Measurements from ENCODE around the gene ATP8B4.

Gene ATP8B4

DNA sequence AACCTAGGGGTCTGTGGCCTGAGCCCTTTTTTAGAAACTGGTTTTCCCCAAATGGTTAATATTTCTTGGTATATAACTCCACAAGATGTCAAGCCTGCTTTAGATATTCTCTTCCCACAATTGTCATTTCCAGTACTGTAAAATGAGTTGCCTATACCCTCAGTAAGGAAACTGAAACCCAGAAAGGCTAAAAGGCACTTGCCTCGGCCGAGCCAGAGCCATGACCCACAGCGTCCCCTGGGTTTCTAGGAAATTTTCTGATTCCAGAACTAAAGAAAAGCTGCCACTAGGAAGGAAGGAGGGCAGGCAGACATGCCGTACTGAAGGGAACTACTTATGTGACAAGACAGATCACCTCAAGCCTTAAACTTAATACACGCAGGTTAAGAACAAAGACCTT is 59.1 kb downstream of the ATP8B4 start:
- no peak for DNase-seq

DNA sequence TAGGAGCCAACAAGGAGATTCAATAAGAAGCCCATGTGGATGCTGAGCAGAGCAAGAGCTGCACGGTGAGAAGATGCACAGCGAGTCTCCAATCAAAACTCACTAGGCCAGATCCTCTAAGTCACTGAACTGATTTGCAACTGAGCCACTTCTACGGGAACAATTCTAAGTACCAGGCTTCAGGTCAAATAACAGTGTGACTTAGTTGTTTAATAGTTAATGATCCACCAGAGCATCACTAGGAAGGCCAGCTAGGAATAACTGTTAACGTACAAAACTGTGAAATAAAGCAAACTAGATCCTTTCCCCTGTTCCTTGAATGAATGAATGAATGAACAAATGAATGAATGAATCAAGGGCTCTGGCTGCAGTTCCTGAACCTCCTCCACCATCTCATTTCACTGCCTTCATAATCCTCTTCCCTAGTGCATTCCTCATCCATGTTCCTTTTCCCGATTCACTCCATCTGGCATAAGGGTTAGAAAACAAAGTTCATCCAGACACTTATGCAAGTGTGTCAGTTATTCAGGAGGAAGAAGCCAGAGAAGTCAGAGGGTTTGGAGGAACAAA is 59.7 kb downstream of the ATP8B4 start:
- no peak for DNase-seq

DNA sequence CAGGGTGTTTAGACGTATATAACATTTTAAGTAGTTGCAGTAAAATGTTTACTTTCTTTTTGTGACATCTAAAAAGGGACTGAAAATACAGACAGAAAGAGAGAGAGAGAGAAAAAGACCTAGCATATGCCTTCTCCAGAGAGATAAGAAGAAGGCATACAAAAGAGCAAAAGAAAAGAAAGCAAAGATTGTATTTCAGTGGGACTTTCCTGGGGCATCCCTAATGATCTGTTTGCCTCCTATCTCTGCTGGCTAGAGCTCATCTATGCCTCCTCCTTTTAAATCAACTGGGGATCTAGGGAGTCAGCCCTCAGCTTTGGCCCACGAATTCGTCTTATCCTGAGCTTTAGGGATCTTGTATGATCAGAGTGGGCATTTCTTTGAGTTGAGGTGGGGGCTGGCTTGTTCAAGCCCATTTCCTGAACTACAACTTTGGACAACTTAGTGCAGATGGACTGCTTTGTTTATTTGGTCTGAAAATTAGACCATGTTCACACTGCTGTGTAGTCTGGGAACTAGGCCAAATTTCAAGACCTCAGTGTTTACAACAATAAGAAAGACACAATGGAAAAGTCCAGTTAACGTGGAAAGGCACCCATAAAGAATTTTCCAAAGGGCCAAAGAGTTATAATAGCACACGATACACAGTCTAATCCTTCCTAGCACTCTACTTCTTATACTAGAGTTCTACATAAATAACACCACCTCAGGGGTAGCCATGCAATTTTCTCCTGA is 61.0 kb downstream of the ATP8B4 start:
- no peak for DNase-seq

DNA sequence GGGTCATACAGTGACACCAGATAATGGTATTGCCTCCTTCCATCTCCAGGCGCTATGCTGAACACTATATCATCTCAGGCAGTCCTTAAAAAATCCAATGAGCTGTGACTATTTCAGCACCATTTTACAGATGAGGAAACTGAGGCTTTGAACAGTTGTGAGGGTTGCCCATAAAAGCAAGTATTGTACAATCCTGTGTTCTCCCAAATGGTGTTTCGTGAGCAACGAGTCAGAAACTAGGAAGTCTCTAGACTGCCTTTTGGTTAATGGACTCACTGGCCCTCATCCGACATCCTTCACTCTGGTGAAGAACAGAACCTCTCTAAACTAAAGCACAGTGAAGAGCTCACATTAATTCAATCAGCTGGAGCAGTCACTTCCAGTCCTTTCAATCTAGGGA is 61.8 kb downstream of the ATP8B4 start:
- DNase-seq: no peak

DNA sequence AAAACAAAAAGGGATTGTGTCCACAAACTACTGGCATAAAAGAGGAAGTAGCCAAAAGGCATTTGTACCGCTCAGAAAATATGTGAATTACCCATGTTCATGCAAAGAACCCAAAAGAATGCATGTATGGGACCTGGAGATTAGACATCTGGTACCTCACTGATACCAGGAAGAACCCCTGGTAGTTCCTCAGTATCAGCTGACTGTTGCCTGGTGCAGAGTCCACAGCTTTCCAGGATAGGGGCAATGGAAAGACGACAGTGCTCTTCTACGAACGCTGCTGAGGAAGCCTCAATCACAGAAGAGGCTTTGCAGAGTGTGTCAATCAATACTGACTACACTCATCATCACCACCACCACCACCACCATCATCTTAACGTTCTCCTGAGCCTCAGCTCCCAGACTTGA is 63.3 kb downstream of the ATP8B4 start:
- no peak for DNase-seq

DNA sequence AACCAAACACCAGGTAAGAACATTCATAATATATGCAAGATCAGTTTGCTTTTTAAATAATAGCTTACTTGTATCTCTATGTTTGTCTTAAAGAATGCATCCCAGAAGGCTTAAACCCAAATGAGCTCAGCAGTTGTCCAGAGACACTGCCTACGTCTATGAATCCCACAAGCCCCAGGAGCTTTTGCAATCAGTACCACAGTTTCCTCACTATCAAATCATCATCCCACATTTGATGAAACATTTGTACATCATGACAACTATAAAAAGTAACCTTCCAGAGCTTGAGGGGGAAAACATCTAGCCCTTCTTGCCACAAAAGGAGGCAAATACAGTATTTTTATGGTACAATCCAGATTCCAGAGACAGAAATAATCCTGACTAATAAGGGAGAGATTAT is 63.7 kb downstream of the ATP8B4 start:
- no peak for DNase-seq

DNA sequence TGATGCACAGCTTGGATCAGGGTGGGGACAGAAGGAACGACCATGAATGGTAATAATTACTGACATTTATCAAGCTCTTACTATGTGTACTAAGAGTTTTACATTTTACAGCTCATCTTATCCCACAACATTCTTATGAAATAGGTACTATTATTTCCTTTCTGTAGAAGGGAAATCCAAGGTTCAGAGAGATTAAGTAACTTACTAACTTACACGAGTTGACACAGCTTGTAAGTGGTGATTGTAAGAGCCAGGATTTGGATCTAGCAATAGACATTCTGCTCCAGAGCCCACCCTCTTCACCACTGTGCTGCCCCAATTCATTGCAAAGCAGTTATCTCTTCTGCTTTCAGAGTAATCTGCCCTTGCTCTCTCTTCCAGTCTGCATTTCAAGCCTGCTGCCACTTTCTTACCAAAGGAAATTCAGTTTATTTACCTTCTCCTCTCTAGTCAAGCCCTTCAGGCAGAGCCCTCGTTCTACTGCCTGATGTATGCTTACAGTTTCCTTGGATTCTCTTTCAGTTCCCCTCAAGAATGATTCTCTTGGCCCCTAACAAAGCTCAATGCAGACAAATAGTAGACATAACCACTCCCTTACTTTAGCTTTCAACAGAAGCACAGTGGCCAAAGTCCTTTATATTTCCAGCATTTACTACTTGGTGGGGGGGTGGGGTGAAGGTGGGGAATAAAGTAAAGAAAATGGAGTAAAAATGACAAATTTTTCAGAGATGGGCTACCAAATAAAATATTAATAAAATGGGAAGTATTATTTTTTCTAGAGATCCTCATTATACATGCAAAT is 65.8 kb downstream of the ATP8B4 start:
- DNase-seq: no peak

DNA sequence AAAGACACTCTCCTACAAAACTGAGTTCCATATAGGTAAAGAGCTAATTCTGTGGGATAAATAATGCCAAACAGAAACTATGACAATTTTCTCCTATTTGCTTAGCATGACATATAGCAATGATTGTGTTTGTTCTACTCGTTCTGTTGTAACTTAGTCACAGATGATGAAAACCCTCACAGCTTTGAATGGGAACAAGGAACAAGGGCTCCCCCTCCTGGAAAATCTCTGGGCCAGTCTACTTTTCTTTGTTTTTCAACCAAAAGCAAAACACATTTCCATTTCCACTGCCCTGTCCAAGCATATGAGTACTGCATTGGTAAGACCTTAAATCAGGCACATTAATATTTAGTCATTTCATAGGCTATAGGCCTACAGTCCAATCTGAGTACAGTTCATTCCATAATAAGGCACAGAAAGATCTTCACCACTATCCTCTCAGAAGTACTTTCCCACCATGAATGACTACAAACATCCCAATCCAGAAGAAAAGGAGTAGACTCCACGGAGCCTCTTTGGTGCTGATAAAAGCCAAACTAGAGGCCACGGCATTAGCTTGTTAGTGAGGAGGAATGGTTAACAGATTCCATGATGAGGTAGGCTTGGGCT is 67.1 kb downstream of the ATP8B4 start:
- no peak for DNase-seq

DNA sequence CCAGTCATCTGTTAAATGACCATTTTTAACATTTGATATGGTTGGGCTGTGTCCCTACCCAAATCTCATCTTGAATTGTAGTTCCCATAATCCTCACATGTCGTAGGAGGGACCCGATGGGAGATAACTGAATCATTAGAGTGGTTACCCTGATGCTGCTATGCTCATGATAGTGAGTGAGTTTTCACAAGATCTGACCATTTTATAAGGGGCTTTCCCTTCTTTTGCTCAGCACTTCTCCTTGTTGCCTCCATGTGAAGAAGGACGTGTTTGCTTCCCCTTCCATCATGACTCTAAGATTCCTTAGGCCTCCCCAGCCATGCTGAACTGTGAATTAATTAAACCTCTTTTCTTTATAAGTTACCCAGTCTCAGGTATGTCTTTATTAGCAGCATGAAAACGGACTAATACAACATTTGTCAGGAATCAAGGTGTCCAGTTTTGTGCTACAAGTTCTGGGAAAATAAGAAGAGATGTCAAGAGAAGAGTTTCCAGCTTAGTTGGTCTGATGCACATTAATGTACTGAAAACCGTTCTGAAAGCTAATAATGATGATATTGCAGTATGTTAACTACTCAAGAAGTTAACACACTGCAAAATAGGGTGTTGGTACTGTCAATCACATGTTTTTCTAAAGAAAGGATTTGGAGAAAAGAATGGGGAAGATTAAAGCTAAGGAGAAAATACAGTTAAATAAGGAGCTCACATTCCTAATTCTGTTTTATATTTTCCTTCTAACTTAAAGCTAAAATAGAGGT is 67.9 kb downstream of the ATP8B4 start:
- DNase-seq: no peak

DNA sequence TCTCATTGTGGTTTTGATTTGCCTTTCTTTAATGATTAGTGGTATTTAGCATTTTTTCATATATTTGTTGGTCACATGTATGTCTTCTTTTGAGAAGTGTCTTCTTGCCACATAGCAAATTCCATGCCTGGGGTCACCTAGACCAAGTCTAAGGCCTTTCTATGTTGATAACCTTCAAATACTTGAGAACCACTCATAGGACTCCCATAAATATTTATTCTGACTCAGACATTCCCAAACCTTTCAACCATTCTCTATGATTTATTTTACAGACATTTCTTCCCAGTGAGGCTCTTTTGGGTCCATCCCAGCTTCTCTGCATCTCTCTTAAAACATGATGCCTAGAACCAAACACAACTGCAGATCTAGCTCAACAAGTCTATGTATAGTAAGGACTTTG is 69.2 kb downstream of the ATP8B4 start:
- DNase-seq: no peak

DNA sequence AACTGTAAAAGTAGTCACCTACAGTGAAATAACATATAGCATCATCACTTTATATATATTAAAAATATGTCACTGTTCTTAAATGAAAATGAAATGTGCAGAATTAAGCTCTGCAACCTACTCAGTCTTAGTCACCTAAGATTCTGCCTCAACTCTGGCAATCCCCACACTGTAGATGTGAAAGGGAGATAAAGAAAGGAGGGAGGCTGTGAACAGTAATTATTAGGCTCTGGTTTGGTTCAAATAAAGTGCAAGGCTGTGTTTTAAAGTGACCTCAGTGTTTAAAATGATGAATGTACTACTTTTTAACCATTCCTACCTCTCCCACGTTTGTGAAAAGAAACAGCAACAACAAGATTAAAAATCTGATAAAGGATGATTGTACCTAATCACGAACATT is 72.2 kb downstream of the ATP8B4 start:
- no peak for DNase-seq

DNA sequence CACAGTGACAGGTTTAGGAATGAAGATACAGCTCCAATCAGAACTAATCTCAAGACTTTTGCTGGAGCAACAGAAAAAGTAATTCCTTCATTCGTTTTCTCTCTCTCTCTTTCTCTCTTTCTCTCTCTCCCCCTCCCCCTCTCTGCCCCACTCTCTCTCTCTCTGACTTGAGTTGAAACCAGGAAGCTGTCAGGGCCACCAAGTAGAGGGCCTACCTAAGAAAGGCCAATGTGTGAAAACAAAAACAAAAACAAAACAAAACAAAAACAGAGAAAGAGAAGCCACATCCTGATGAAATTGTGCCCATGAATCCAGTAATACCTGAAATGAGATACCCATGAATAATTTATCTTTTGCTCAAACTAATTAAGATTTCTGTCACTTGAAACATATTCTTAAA is 72.9 kb downstream of the ATP8B4 start:
- DNase-seq: no peak

DNA sequence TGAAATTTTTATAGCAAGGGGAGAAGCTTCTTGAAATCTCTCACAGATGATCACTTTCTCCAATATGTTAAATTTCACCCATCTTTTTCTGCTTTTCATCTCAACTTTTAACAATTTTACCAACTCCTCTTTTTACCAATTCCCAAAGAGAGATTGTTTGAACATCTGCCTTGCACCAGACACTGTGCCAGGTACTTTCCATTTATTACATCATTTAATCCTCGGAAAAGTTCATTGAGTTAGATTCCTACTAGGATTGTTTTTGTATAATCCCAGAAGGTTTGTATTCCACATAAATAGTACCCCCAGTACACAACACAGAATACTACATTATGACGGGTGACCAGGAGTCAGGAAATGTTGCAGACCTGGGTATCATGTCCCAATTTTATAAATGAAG is 74.1 kb downstream of the ATP8B4 start:
- no peak for DNase-seq

DNA sequence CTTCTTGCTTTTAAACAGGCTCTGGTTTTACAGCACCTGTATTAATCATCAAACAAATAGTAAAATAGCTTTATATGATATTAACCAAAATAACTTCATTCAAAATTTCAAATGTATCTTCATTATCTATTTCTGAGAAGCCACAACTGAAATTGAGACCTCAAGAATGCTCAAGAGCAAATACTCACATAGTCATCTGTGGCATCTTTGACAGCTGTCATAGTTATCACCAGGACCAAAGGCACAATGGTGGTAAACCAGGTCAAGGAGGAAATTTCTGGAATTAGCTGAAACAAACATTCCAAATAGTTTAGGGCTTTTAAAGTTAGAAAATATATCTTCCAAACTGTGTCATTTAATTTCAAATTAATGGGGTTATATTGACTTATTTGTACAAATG is 74.6 kb downstream of the ATP8B4 start:
- DNase-seq: no peak

DNA sequence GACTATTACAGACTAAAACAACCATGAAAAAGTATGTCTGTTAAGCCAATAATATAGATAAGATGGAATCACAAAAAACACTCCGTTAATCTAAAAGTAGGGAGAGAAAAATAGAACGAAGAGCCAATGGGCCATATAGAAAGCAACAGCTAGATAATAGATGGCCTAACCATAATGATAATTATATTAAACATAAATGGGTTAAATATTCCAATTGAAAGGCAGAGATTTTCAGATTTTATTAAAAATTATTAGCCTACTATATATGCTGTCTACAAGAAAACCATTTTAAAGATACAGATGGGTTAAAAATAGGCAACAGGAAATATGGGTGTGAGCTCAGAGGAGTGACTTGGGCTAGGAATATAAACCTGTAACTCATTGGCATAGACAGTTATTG is 76.3 kb downstream of the ATP8B4 start:
- DNase-seq: no peak

DNA sequence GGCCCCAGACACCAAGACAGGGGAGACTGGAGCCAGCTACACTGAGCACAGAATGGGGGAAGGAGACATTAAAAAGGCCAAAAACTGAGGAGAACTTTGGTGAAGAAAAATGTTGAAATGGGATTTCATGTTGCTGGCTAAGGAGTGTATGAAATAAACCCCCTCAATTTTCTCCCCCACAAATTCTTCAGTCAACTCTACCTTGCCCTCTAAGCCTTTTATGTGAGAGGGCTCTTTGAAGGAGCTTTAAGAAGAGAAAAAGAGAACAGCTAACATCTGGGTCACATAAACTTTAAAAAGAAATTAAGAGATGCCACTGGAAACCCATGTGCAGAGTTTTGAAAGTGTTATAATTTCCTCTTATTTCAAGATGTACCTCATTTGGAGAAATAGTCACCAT is 88.6 kb downstream of the ATP8B4 start:
- DNase-seq: no peak

DNA sequence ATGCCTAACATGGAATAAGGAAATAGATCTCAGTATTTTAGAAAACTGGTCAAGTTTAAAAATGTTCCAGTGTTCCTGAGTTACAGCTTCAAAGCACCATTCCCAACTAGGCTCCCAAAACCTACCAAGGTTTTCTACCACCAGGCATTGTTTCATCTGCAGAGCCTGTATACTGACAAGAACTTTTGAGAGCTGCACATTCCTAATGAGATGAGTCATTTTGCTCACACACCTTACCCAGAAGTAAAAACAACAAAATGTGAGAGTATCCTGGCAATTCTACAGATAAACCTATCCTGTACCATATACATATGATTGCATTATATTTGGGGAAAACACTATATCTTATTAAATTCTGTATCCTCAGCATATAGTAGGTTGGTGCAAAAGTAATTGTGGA is 90.7 kb downstream of the ATP8B4 start:
- no peak for DNase-seq

DNA sequence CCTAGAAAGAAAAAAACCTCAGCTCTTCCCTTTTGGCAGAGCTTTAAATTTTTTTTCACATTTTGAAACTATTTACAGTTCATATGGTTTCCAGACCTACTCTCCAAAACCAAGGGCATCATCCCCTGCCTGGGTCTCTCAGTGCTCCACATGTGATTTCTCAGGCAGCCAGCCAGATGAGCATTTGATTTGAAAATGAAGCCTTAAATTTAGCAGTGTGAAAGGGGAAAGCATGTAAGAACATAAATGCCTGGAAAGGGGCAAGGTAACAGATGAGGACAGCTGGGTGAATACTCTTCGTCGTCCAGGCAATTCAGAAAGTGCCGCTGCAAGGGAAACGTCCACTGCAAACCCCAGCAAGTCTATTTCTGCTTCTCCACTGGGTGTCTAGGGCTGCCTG is 94.8 kb downstream of the ATP8B4 start:
- DNase-seq: no peak

DNA sequence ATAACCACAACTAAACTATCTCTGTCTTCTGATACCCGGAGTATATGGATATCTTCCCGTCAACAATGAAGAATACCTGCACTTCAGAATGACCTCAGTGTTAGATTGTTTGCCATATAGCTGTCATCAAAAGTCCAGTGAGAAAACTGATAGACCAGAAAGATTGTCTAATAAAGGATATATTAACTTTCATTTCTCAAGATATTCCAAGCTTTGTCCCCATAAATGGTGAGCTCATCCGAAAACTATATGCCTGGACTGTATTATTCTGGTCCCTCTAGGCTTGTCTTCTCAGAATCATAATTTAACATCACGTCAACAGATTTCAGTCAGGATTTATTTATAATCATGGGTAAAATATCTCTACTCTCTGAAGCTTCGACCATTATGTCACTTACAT is 100.5 kb downstream of the ATP8B4 start:
- DNase-seq: no peak

DNA sequence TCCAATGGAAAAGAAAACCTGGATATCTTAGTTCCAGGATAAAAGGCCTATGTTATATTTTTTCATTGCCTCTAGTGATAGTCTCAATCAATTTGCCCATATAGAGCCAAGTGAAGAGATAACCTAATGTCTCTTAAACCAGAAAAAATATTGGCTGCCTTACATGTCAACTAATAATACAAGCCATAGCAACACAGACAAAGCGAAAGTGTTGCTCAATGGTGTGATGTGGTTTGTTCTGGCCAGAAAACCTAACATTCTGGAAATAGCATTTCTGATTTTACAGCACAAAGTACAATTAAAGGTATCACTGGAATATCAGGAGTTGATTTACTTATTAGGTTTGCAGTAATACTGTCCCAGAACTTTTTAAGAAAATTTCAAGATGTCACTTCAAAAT is 101.5 kb downstream of the ATP8B4 start:
- no peak for DNase-seq

DNA sequence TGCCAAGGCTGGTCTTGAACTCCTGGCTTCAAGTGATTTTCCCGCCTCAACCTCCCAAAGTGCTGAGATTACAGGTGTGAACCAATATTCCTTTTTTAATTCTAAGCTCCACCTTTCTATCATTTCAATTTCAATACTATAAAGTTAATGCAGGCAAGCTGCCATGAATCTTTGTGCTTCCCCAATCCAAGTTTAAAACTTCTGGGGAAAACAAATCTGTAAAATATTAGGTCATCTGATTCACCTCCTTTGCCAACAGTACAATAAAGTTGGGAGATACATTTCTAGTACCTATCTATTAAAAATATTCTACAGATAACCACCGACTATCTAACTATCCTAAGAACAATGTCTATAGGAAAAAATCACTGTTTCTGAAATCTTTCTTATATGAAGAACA is 102.1 kb downstream of the ATP8B4 start:
- DNase-seq: no peak

DNA sequence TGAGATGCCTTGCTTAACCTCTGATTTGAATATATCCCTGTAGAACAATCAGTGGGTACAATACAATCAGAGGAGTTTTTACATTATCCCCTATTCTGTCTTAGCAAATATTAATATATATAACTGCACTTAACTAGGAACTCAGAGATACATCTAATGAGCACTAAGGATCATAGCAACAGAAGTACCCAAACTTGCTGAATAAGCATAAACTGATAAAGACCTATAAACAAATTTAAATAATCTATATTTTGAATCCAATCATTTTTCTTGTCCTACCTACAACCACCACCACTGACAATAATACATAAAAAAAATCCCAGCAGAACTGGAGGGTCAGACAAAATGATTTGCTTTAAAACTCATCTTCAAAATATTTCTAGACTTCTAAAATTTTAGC is 106.2 kb downstream of the ATP8B4 start:
- no peak for DNase-seq

DNA sequence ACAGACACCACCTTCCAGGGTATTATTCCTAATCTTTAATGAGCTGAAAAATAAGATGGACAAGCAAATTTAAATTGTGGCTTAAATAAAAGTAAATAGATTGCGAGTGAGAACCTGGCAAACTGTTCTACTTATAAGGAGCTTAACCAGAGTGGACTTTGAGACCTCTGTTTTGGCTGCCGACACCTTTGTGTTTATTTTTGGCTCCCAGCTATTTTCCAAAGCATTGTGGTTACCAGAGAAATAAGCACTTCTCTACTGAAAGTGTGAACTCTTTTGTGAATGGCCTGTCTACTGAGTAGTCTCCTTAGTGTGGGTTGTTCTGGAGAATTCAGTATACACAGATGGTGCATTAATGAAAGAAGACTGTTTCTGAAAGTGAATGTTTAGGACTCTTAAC is 109.4 kb downstream of the ATP8B4 start:
- no peak for DNase-seq
